ENCODE data around the gene RFX7. TPM values are rescaled to one million over a fixed set of nuclear protein-coding genes. Genes with fewer than 3 reads are reported as not detected.

RFX7 gene
- total and polyA plus RNA-seq, 2 of the 8 experiments (the other 6 are each of a cell fraction or from before 2014, with no cell fraction given) = 10.4 to 40.9 TPM

DNA sequence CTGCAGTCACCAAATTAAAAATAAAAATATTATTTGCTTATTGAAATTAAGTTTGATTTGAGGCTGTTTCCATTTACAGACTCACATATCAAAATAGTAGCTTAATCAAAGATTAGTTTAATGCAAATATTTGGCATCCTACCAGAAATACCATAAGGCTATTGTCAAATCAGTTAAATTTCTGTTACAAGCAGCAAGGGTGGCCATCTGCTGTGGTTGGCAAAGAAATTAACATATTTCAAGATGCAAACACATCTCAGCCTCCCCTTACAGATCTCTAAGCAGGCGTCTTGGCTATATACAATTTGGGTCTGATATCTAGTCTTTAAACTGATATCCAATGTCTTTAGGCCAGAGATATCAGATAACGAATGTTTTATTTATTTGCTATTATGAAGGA lies 167.0 kb downstream of the RFX7 start:
- Histone ChIP-seq H3K79me2 (ENCODE audit: control insufficient read depth in 1 of 2, insufficient read depth in 2 of 2, low read length in 2 of 2) (no peaks in the 10 kb centered on the region), H3K4ac (replicated peaks; ENCODE audit: insufficient read length, low read depth, low read length) (no peak overlapping the region), H3K27me3 (replicated peaks in 1 of 4; ENCODE audit: control insufficient read depth in 3 of 4, extremely low read depth in 1 of 4, insufficient read depth in 3 of 4, low read length in 3 of 4) (no peaks in the 10 kb centered on the region), H3K14ac (ENCODE audit: insufficient read length) (no peak overlapping the region), H3K4me1 (replicated peaks in 1 of 4; ENCODE audit: control insufficient read depth in 3 of 4, insufficient read depth in 4 of 4, low read length in 3 of 4) (no peaks in the 10 kb centered on the region), H4K91ac (replicated peaks; ENCODE audit: insufficient read length, low read length) (no peak overlapping the region), H2AFZ (ENCODE audit: low read length) (no peak overlapping the region), H3K36me3 (ENCODE audit: control insufficient read depth in 2 of 4, insufficient read depth in 4 of 4, low read length in 3 of 4) (no peaks in the 10 kb centered on the region), H3K4me3 (ENCODE audit: extremely low read depth in 1 of 4, insufficient read depth in 2 of 4, low read depth in 3 of 4, low read length in 4 of 4) (no peak overlapping the region), H4K20me1 (replicated peaks in 1 of 2; ENCODE audit: control insufficient read depth in 1 of 2, insufficient read depth in 2 of 2, low read length in 2 of 2) (no peaks in the 10 kb centered on the region), H2BK20ac (ENCODE audit: low read length) (no peak overlapping the region), H4K8ac (ENCODE audit: extremely low read depth, insufficient read depth, low read length) (no peak overlapping the region), H3K23ac (ENCODE audit: insufficient read length) (no peak overlapping the region), H3K4me2 (ENCODE audit: insufficient read depth in 1 of 2, low read depth in 2 of 2, low read length in 2 of 2) (no peak overlapping the region), H2BK12ac (ENCODE audit: low read depth, low read length) (no peak overlapping the region), H3K9me3 (ENCODE audit: insufficient read depth in 2 of 2, low read depth in 1 of 2, low read length in 1 of 2) (no peaks in the 10 kb centered on the region), H3K23me2 (ENCODE audit: low read depth, low read length) (no peaks in the 10 kb centered on the region), H4K5ac (ENCODE audit: insufficient read length, low read depth, low read length) (no peak overlapping the region), H2BK120ac (replicated peaks; ENCODE audit: low read depth, low read length) (no peak overlapping the region), H3K56ac (replicated peaks; ENCODE audit: insufficient read length, low read depth, low read length) (no peak overlapping the region), H2AK5ac (ENCODE audit: low read depth, low read length) (no peak overlapping the region), H3K27ac (ENCODE audit: low read depth, low read length) (no peak overlapping the region), H3K79me1 (ENCODE audit: low read depth, low read length) (no peaks in the 10 kb centered on the region), H3K9ac (replicated peaks in 1 of 4; ENCODE audit: extremely low read depth in 1 of 4, low read depth in 3 of 4, low read length in 3 of 4) (no peak overlapping the region), H2BK15ac (ENCODE audit: low read length) (no peak overlapping the region), H2BK5ac (ENCODE audit: low read depth, low read length) (no peak overlapping the region), H3K18ac (ENCODE audit: extremely low read depth, low read length) (no peak overlapping the region)
- POLR2A ChIA-PET (ENCODE audit: partially characterized antibody) = no interaction called here
- DNase-seq (ENCODE audit: low read depth in 1 of 2, low spot score in 2 of 2) = no peak
- CTCF ChIA-PET (ENCODE audit: partially characterized antibody) = interaction anchor here (0.7 to 1.1 kb wide), 3 partner anchors 16 to 146 kb away, joined by 3 to 4 read pairs (median 3); no protein-coding TSS in a partner anchor
- no peak for FAIRE-seq
- WGBS, 2 experiments (ENCODE audit: extremely low coverage in 1 of 2, insufficient coverage in 1 of 2, insufficient read length in 1 of 2, insufficient replicate concordance in 2 of 2, low coverage in 1 of 2, low lambda C conversion rate in 2 of 2, missing lambda C conversion rate in 1 of 2) = 76% methylated on average over 2 of the region's 2 CpGs; no CpG with 5 or more reads in 1 of the 2 experiments
- no peak for TF ChIP-seq TCF12 (IDR thresholded peaks at IDR 0.05; ENCODE audit: low read depth, low read length)
- TF ChIP-seq, protein P1, sequence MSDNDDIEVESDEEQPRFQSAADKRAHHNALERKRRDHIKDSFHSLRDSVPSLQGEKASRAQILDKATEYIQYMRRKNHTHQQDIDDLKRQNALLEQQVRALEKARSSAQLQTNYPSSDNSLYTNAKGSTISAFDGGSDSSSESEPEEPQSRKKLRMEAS (IDR thresholded peaks at IDR 0.05) = no peak
- TF ChIP-seq CTBP2 (IDR thresholded peaks at IDR 0.05; ENCODE audit: borderline replicate concordance, insufficient read depth, insufficient read length, low read length) = no peak
- no peak for TF ChIP-seq RNF2 (IDR thresholded peaks at IDR 0.05; ENCODE audit: borderline replicate concordance, low read depth, low read length, missing control alignments, poor library complexity, severe bottlenecking)
- TF ChIP-seq SP1 (IDR thresholded peaks at IDR 0.05; ENCODE audit: low read depth, low read length) = no peak
- TF ChIP-seq ASH2L (IDR thresholded peaks at IDR 0.05; ENCODE audit: low read length) = no peak
- TF ChIP-seq YY1 (IDR thresholded peaks at IDR 0.05; ENCODE audit: low read depth, low read length) = no peak
- no peak for TF ChIP-seq EZH2 (IDR thresholded peaks at IDR 0.05; ENCODE audit: low read depth, low read length, severe bottlenecking)

Data from H1 (cell line).